HepG2 (cell line): ENCODE results near the gene PRRT1. TPM values are rescaled to one million over a fixed set of nuclear protein-coding genes. Genes with fewer than 3 reads are reported as not detected.
A peak's percentile ranks its signal among the peaks of the same experiment; 100 is the strongest.

Experiments used
- ATAC-seq: fragments of 200-7000 bp; cut with Tn5 transposase; 3 replicates; pipeline ENCODE4 v1.9.1; 2020; ENCODE audit warnings: mild to moderate bottlenecking, moderate library complexity
- BruUV-seq: library from RNA; stranded (reverse); fragments of 400-500 nt; replicated peaks from 2 replicates; lab custom pipeline; 2021; lab: Mats Ljungman, UMichigan
- CTCF ChIA-PET: fragments of 300-600 bp; formaldehyde crosslinking; extraction: SDS; loops from one replicate; lab custom pipeline; 2021; ENCODE audit warnings: low total read pairs, inconsistent platforms, low intra/inter-chr PET ratio; lab: Yijun Ruan, JAX
- POLR2A ChIA-PET: fragments of 350-600 bp; sonication (Branson Sonifier 250); formaldehyde crosslinking; loops from one replicate; lab custom pipeline; 2020; ENCODE audit warnings: antibody characterized with exemption, inconsistent platforms; lab: Yijun Ruan, JAX
- DNase-seq: peaks from one replicate; pipeline ENCODE4 v3.0.0-alpha.2; 2015; ENCODE audit warnings: low spot score
- FAIRE-seq: peaks from 3 replicates; lab custom pipeline; 2011; peaks lifted over from hg19 to GRCh38; lab: Jason Lieb, UNC
- H2AFZ ChIP-seq: one replicate; pipeline ENCODE4 v1.6.1; 2011; ENCODE audit warnings: low read length, inconsistent platforms
- H3K27ac ChIP-seq: fragments of 300-600 bp; 3 replicates; pipeline ENCODE4 v1.8.0; 2011; ENCODE audit warnings: mixed run types, mild to moderate bottlenecking, mixed read lengths, low read length, inconsistent platforms; ENCODE audit not compliant: insufficient read depth; ENCODE audit errors: extremely low read length
- H3K27me3 ChIP-seq, 2 experiments: fragments of 200-600 bp in 1 of 2; 2 replicates in 1 of 2; 3 replicates in 1 of 2; pipeline versions ENCODE4 v1.6.0 to v1.8.0; 2011; ENCODE audit warnings: low read length in 2 of 2, mild to moderate bottlenecking in 2 of 2, moderate library complexity in 2 of 2, inconsistent platforms in 1 of 2; ENCODE audit not compliant: insufficient read depth in 2 of 2, control insufficient read depth in 1 of 2
- H3K36me3 ChIP-seq, 2 experiments: fragments of 200-600 bp in 1 of 2; replicated peaks in 1 of 2; 2 replicates in 1 of 2; 3 replicates in 1 of 2; pipeline versions ENCODE4 v1.5.1 to v1.8.0; 2011; ENCODE audit warnings: low read length in 2 of 2, inconsistent platforms in 1 of 2; ENCODE audit not compliant: insufficient read depth in 2 of 2, control insufficient read depth in 1 of 2
- H3K4me1 ChIP-seq: 2 replicates; pipeline ENCODE4 v1.5.1; 2012; ENCODE audit warnings: low read length, inconsistent platforms; ENCODE audit not compliant: insufficient read depth
- H3K4me2 ChIP-seq: 2 replicates; pipeline ENCODE4 v1.6.0; 2011; ENCODE audit warnings: low read depth, low read length, inconsistent platforms
- H3K4me3 ChIP-seq, 3 experiments: fragments of 200-600 bp in 1 of 3; sonication (generic), shearing (Covaris generic) in 1 of 3; replicated peaks in 1 of 3; 2 replicates each; pipeline ENCODE4 v1.5.1; 2011 to 2016; ENCODE audit warnings: low read length in 3 of 3, inconsistent platforms in 2 of 3, low read depth in 2 of 3, mild to moderate bottlenecking in 2 of 3, control low read depth in 1 of 3, mixed read lengths in 1 of 3; ENCODE audit not compliant: insufficient read depth in 1 of 3
- H3K79me2 ChIP-seq: one replicate; pipeline ENCODE4 v1.6.1; 2011; ENCODE audit warnings: low read length, inconsistent platforms; ENCODE audit not compliant: insufficient read depth
- H3K9ac ChIP-seq: 2 replicates; pipeline ENCODE4 v1.6.0; 2011; ENCODE audit warnings: mild to moderate bottlenecking, low read depth, low read length, inconsistent platforms; ENCODE audit not compliant: insufficient read depth
- H3K9me3 ChIP-seq: 2 replicates; pipeline ENCODE4 v1.5.1; 2012; ENCODE audit warnings: mild to moderate bottlenecking, low read length
- H4K20me1 ChIP-seq: 2 replicates; pipeline ENCODE4 v1.6.0; 2011; ENCODE audit warnings: inconsistent platforms, mild to moderate bottlenecking, low read length, moderate library complexity; ENCODE audit not compliant: insufficient read depth
- CREBL2 ChIP-seq: sonication (generic); formaldehyde crosslinking; IDR thresholded peaks from 2 replicates; pipeline ENCODE4 v1.8.1; 2023; ENCODE audit warnings: missing genetic modification reagents, mild to moderate bottlenecking, borderline replicate concordance
- DMAP1 ChIP-seq: IDR thresholded peaks from 2 replicates; pipeline ENCODE4 v1.6.1; 2016
- GLI4 ChIP-seq: sonication (generic); formaldehyde crosslinking; IDR thresholded peaks from 2 replicates; pipeline ENCODE4 v1.5.1; 2020; ENCODE audit warnings: missing genetic modification reagents, mild to moderate bottlenecking, moderate library complexity, borderline replicate concordance
- HNRNPH1 ChIP-seq: fragments of 200-400 bp; formaldehyde crosslinking; optimal IDR thresholded peaks from 2 replicates; pipeline ENCODE3; 2017; ENCODE audit warnings: mild to moderate bottlenecking, low read depth, low read length
- KDM3A ChIP-seq: IDR thresholded peaks from 2 replicates; pipeline ENCODE4 v1.6.1; 2018; ENCODE audit warnings: low read depth, missing compliant biosample characterization
- MTA1 ChIP-seq: sonication (generic); formaldehyde crosslinking; IDR thresholded peaks from 2 replicates; pipeline ENCODE4 v1.4.0; 2020; ENCODE audit warnings: missing genetic modification reagents, mild to moderate bottlenecking, borderline replicate concordance
- MYPOP ChIP-seq: sonication (generic); formaldehyde crosslinking; IDR thresholded peaks from 2 replicates; pipeline ENCODE4 v1.8.1; 2023; ENCODE audit warnings: mild to moderate bottlenecking, moderate library complexity, missing genetic modification reagents
- PLRG1 ChIP-seq: fragments of 450-650 bp; conservative IDR thresholded peaks from 2 replicates; pipeline ENCODE4 v1.6.1; 2016
- TFAP4 ChIP-seq: sonication (generic); IDR thresholded peaks from 2 replicates; pipeline ENCODE4 v1.6.1; 2016; ENCODE audit warnings: low read depth, borderline replicate concordance
- WIZ ChIP-seq: sonication (generic); formaldehyde crosslinking; IDR thresholded peaks from 2 replicates; pipeline ENCODE4 v1.5.1; 2020; ENCODE audit warnings: mild to moderate bottlenecking, missing genetic modification reagents
- ZFP1 ChIP-seq: IDR thresholded peaks from 2 replicates; pipeline ENCODE4 v1.6.1; 2016
- ZNF205 ChIP-seq: IDR thresholded peaks from 2 replicates; pipeline ENCODE4 v1.6.1; 2018; ENCODE audit warnings: missing biosample characterization, missing genetic modification reagents
- ZNF251 ChIP-seq: sonication (generic); formaldehyde crosslinking; IDR thresholded peaks from 2 replicates; pipeline ENCODE4 v1.9.0; 2021; ENCODE audit warnings: mild to moderate bottlenecking, missing genetic modification reagents
- ZNF280D ChIP-seq: sonication (generic); formaldehyde crosslinking; IDR thresholded peaks from 2 replicates; pipeline ENCODE4 v1.5.1; 2020; ENCODE audit warnings: mild to moderate bottlenecking, missing genetic modification reagents
- ZNF572 ChIP-seq: sonication (generic); formaldehyde crosslinking; IDR thresholded peaks from 2 replicates; pipeline ENCODE4 v1.5.1; 2020; ENCODE audit warnings: mild to moderate bottlenecking, missing genetic modification reagents
- WGBS: methylation state at CpG from one replicate; pipeline ENCODE4 v1.1.6; 2017; ENCODE audit warnings: low lambda C conversion rate; 5-methylcytosine and 5-hydroxymethylcytosine counted together
- in situ Hi-C: cut with HindIII; loops from 2 replicates; pipeline ENCODE4 v1.10.0; 2017; ENCODE audit warnings: low pct_unique_long_range_greater_than_20kb; ENCODE audit not compliant: extremely low pct_ligation_motif_present
- intact Hi-C: fragments of 100-400 bp; cut with micrococcal nuclease; formaldehyde crosslinking; loops from one replicate; pipeline ENCODE4 v1.10.0; 2022; ENCODE audit not compliant: unreplicated experiment
- polyA plus RNA-seq, 8 experiments: library from polyadenylated mRNA; depleted of rRNA in 3 of 8; stranded (reverse) in 7 of 8; unstranded in 1 of 8; fragments of >200 nt; fragmentation: Illumina TruSeq in 4 of 8; extraction: Trizol in 4 of 8; gene quantifications; 2 replicates each; pipeline versions ENCODE4 v1.2.1 to v1.2.3, GENCODE V29; 2011 to 2016; ENCODE audit warnings: low read depth in 4 of 8, missing spikeins in 1 of 8, mixed read lengths in 1 of 8; ENCODE audit not compliant: insufficient read depth in 1 of 8
- total RNA-seq, 5 experiments: library from RNA; depleted of rRNA; stranded (reverse); fragments of >200 nt; fragmentation: Illumina TruSeq; extraction: Trizol; gene quantifications; 2 replicates each; pipeline ENCODE4 v1.2.3, GENCODE V29; 2016; ENCODE audit warnings: low read depth in 1 of 5

PRRT1 gene
- total and polyA plus RNA-seq, 2 of the 13 experiments (the other 11 are each of a cell fraction or from before 2014, with no cell fraction given) = 0.64 to 1.4 TPM

- POLR2A ChIA-PET = interaction anchor here (0.7 to 7.1 kb wide), 10 partner anchors 9 to 781 kb away, joined by 3 to 127 read pairs (median 4); partner anchors contain the start of genes AGPAT1, ATF6B, C6orf47 and FKBPL
- Histone ChIP-seq H3K9me3 (no peaks in the 10 kb centered on the region), H3K9ac (peak overlapping the region; percentile 90), H3K4me3 (peak overlapping the region; percentile 74 to 93 (median 79)), H2AFZ (no peak overlapping the region), H4K20me1 (no peaks in the 10 kb centered on the region), H3K36me3 (peaks cover 7 to 19% of the 10 kb centered on the region in 2 experiments), H3K27me3 (no peaks in the 10 kb centered on the region; a peak in 1 of 5 replicates), H3K4me2 (peak overlapping the region; percentile 95), H3K27ac (peak overlapping the region; percentile 80), H3K79me2 (peaks cover 15% of the 10 kb centered on the region), H3K4me1 (peaks cover 47% of the 10 kb centered on the region)
- BruUV-seq = no TSS peak
- DNase-seq = no peak
- CTCF ChIA-PET = no interaction called here
- no peak for ATAC-seq
- in situ Hi-C loops (loop anchor here (5.0 kb wide), 1 partner anchor 781 kb away; no protein-coding TSS in a partner anchor), intact Hi-C loops (loop anchor here (1.0 kb wide), 1 partner anchor 13 kb away; the partner anchor contains the start of gene RNF5)
- 56% methylated on average over 8 of the region's 8 CpGs for WGBS
- FAIRE-seq = no peak
- TF ChIP-seq CREBL2 (CRISPR knock-in tag) (no peak), ZNF251 (CRISPR knock-in tag) (no peak), ZNF572 (CRISPR knock-in tag) (0 out of 2 replicates have a peak, but pooled peaks have one; percentile 82), ZNF205 (CRISPR knock-in tag) (no peak), MTA1 (no peak), WIZ (no peak), ZNF280D (CRISPR knock-in tag) (no peak), MYPOP (CRISPR knock-in tag) (0 out of 2 replicates have a peak, but pooled peaks have one; percentile 2), PLRG1 (no peak), KDM3A (no peak), ZFP1 (CRISPR knock-in tag) (no peak), HNRNPH1 (no peak), DMAP1 (no peak), TFAP4 (no peak), GLI4 (CRISPR knock-in tag) (no peak)
Observed at GRCh38 chr6:32190911-32191677, 39.4 kb upstream of the PRRT1 start.
